Activated CD8-positive, alpha-beta T cell treated with anti-CD3 and anti-CD28 coated beads, Interleukin-2, amount 10 ng/mL, durations not matched to agents 7 days and 5 days (primary cell): ENCODE results near the gene BRWD1. TPM values are rescaled to one million over a fixed set of nuclear protein-coding genes. Genes with fewer than 3 reads are reported as not detected.

Experiments used
- ATAC-seq: fragments of 150-1000 bp; cut with Tn5 transposase; one replicate; pipeline ENCODE4 v1.10.0; 2021; ENCODE audit warnings: moderate library complexity
- CTCF ChIA-PET: fragments of 350-600 bp; sonication (Branson Sonifier 250); formaldehyde crosslinking; loops from one replicate; lab custom pipeline; 2021; ENCODE audit warnings: antibody characterized with exemption; lab: Charles Lee
- POLR2A ChIA-PET: fragments of 350-600 bp; sonication (Branson Sonifier 250); formaldehyde crosslinking; loops from one replicate; lab custom pipeline; 2021; ENCODE audit warnings: antibody characterized with exemption; lab: Charles Lee
- DNase-seq: peaks from one replicate; pipeline ENCODE4 v3.0.0-alpha.2; 2020
- H3K27ac Mint-ChIP-seq: one replicate; pipeline ENCODE4 v1.8.0; 2021; ENCODE audit warnings: mild to moderate bottlenecking, mixed read lengths
- H3K27me3 Mint-ChIP-seq: one replicate; pipeline ENCODE4 v1.8.0; 2021; ENCODE audit warnings: low read depth, mixed read lengths
- H3K36me3 Mint-ChIP-seq: one replicate; pipeline ENCODE4 v1.8.0; 2021; ENCODE audit warnings: low read depth, mixed read lengths
- H3K4me1 Mint-ChIP-seq: one replicate; pipeline ENCODE4 v1.8.0; 2021; ENCODE audit warnings: low read depth, mixed read lengths
- H3K4me3 Mint-ChIP-seq: one replicate; pipeline ENCODE4 v1.8.0; 2021; ENCODE audit warnings: mild to moderate bottlenecking, mixed read lengths
- H3K9me3 Mint-ChIP-seq: one replicate; pipeline ENCODE4 v1.8.0; 2022; ENCODE audit warnings: mixed read lengths; ENCODE audit not compliant: insufficient read depth
- total RNA-seq, 2 experiments: library from RNA; stranded (reverse); gene quantifications; one replicate each; pipeline ENCODE4 v1.2.3, GENCODE V29; 2021

The BRWD1 gene
- total RNA-seq, 2 experiments from 2014 or later, result 31.9 to 36.0 TPM

GRCh38 chr21:39193380-39193779 is 120.1 kb downstream of the BRWD1 start:
- Mint-ChIP-seq H3K4me3 (no peak overlapping the region), H3K27me3 (no peaks in the 10 kb centered on the region), H3K27ac (no peak overlapping the region), H3K9me3 (no peaks in the 10 kb centered on the region), H3K36me3 (peaks cover 53% of the 10 kb centered on the region), H3K4me1 (peaks cover 26% of the 10 kb centered on the region)
- ChIA-PET CTCF (no interaction called here), POLR2A (no interaction called here)
- ATAC-seq (no peak), DNase-seq (no peak)

GRCh38 chr21:39189857-39190604 is 123.4 kb downstream of the BRWD1 start:
- no peak overlapping the region for H3K27ac Mint-ChIP-seq
- ATAC-seq (no peak), DNase-seq (no peak)
- peaks cover 27% of the 10 kb centered on the region for H3K36me3 Mint-ChIP-seq
- no peaks in the 10 kb centered on the region for H3K27me3 Mint-ChIP-seq
- peaks cover 13% of the 10 kb centered on the region for H3K4me1 Mint-ChIP-seq
- ChIA-PET CTCF (interaction anchor here (1.5 kb wide), 1 partner anchor 10 kb away, joined by 4 read pairs; no protein-coding TSS in a partner anchor), POLR2A (interaction anchor here (0.8 kb wide), 1 partner anchor 8 kb away, joined by 3 read pairs; no protein-coding TSS in a partner anchor)
- H3K9me3 Mint-ChIP-seq, result no peaks in the 10 kb centered on the region
- H3K4me3 Mint-ChIP-seq, result no peak overlapping the region

GRCh38 chr21:39188521-39189139 is 124.8 kb downstream of the BRWD1 start:
- H3K27ac Mint-ChIP-seq, result no peak overlapping the region
- no peaks in the 10 kb centered on the region for H3K27me3 Mint-ChIP-seq
- DNase-seq (no peak), ATAC-seq (no peak)
- POLR2A ChIA-PET, result no interaction called here
- H3K36me3 Mint-ChIP-seq, result peaks cover 19% of the 10 kb centered on the region
- no peaks in the 10 kb centered on the region for H3K9me3 Mint-ChIP-seq
- CTCF ChIA-PET, result interaction anchor here (1.5 kb wide), 1 partner anchor 11 kb away, joined by 4 read pairs; no protein-coding TSS in a partner anchor
- H3K4me1 Mint-ChIP-seq, result peaks cover 22% of the 10 kb centered on the region
- H3K4me3 Mint-ChIP-seq, result no peak overlapping the region

GRCh38 chr21:39187141-39187540 is 126.3 kb downstream of the BRWD1 start:
- peaks cover 25% of the 10 kb centered on the region for H3K4me1 Mint-ChIP-seq
- ChIA-PET POLR2A (no interaction called here), CTCF (interaction anchor here (1.6 kb wide), 1 partner anchor 10 kb away, joined by 5 read pairs; no protein-coding TSS in a partner anchor)
- H3K27me3 Mint-ChIP-seq, result no peaks in the 10 kb centered on the region
- no peak overlapping the region for H3K4me3 Mint-ChIP-seq
- no peak for ATAC-seq
- H3K27ac Mint-ChIP-seq, result no peak overlapping the region
- no peak for DNase-seq
- H3K9me3 Mint-ChIP-seq, result no peaks in the 10 kb centered on the region
- peaks cover 19% of the 10 kb centered on the region for H3K36me3 Mint-ChIP-seq

GRCh38 chr21:39186676-39187075 is 126.8 kb downstream of the BRWD1 start:
- Mint-ChIP-seq H3K9me3 (no peaks in the 10 kb centered on the region), H3K4me3 (no peak overlapping the region), H3K27ac (no peak overlapping the region), H3K27me3 (no peaks in the 10 kb centered on the region), H3K4me1 (peaks cover 29% of the 10 kb centered on the region), H3K36me3 (peaks cover 19% of the 10 kb centered on the region)
- no peak for ATAC-seq
- CTCF ChIA-PET, result interaction anchor here (1.6 kb wide), 1 partner anchor 10 kb away, joined by 5 read pairs; no protein-coding TSS in a partner anchor
- DNase-seq, result no peak
- POLR2A ChIA-PET, result interaction anchor here (1.0 kb wide), 1 partner anchor 127 kb away, joined by 6 read pairs; no protein-coding TSS in a partner anchor

GRCh38 chr21:39185157-39185556 is 128.3 kb downstream of the BRWD1 start:
- Mint-ChIP-seq H3K36me3 (peaks cover 22% of the 10 kb centered on the region), H3K9me3 (no peaks in the 10 kb centered on the region), H3K27ac (no peak overlapping the region), H3K27me3 (no peaks in the 10 kb centered on the region), H3K4me1 (peaks cover 31% of the 10 kb centered on the region), H3K4me3 (no peak overlapping the region)
- DNase-seq (no peak), ATAC-seq (no peak)
- CTCF ChIA-PET, result interaction anchor here (1.8 to 2.6 kb wide), 2 partner anchors 203 to 256 kb away, joined by 5 to 11 read pairs; no protein-coding TSS in a partner anchor
- POLR2A ChIA-PET, result interaction anchor here (2.4 to 2.6 kb wide), 2 partner anchors 128 to 163 kb away, joined by 23 to 24 read pairs; partner anchors contain the start of genes BRWD1 and HMGN1

- ATAC-seq (no peak), DNase-seq (no peak)
- Mint-ChIP-seq H3K27ac (peak overlapping the region; percentile 98), H3K4me1 (peaks cover 35% of the 10 kb centered on the region), H3K27me3 (no peaks in the 10 kb centered on the region), H3K4me3 (peak overlapping the region; percentile 97), H3K9me3 (no peaks in the 10 kb centered on the region), H3K36me3 (peaks cover 28% of the 10 kb centered on the region)
- CTCF ChIA-PET, result interaction anchor here (0.8 to 2.6 kb wide), 5 partner anchors 128 to 257 kb away, joined by 3 to 11 read pairs (median 3); a partner anchor contains a TSS
- POLR2A ChIA-PET, result interaction anchor here (0.7 to 2.6 kb wide), 8 partner anchors 16 to 203 kb away, joined by 3 to 24 read pairs (median 6); partner anchors contain the start of genes BRWD1 and HMGN1
Measured at GRCh38 chr21:39184050-39184980, 129.1 kb downstream of the BRWD1 start.

- ChIA-PET POLR2A (interaction anchor here (0.7 to 2.6 kb wide), 10 partner anchors 10 to 1620 kb away, joined by 3 to 24 read pairs (median 6); partner anchors contain the start of genes BRWD1 and HMGN1), CTCF (interaction anchor here (0.8 to 2.6 kb wide), 6 partner anchors 9 to 258 kb away, joined by 3 to 11 read pairs (median 4); a partner anchor contains a TSS)
- Mint-ChIP-seq H3K36me3 (peaks cover 30% of the 10 kb centered on the region), H3K9me3 (no peaks in the 10 kb centered on the region), H3K27ac (peak within 1 kb of the TSS; percentile 98), H3K4me3 (peak within 1 kb of the TSS; percentile 97), H3K27me3 (no peaks in the 10 kb centered on the region), H3K4me1 (peaks cover 35% of the 10 kb centered on the region)
- DNase-seq (peak; percentile 95), ATAC-seq (peak; percentile 94)
Measured at GRCh38 chr21:39183272-39184049, 130.0 kb downstream of the BRWD1 start, which contains the start of gene PSMG1. Gene PSMG1, minus strand, starts transcription at chr21:39183451. Its CDS starts 66 bp downstream, at chr21:39183385.

- POLR2A ChIA-PET, result interaction anchor here (0.7 to 2.6 kb wide), 7 partner anchors 9 to 1619 kb away, joined by 3 to 24 read pairs (median 8); partner anchors contain the start of genes BRWD1 and HMGN1
- CTCF ChIA-PET, result interaction anchor here (1.1 to 2.6 kb wide), 4 partner anchors 8 to 259 kb away, joined by 3 to 11 read pairs (median 4); no protein-coding TSS in a partner anchor
- ATAC-seq (peak; percentile 0), DNase-seq (peak; percentile 35)
- no peaks in the 10 kb centered on the region for H3K9me3 Mint-ChIP-seq
- H3K36me3 Mint-ChIP-seq, result peaks cover 34% of the 10 kb centered on the region
- peak overlapping the region; percentile 98 for H3K27ac Mint-ChIP-seq
- peaks cover 37% of the 10 kb centered on the region for H3K4me1 Mint-ChIP-seq
- H3K27me3 Mint-ChIP-seq, result no peaks in the 10 kb centered on the region
- peak overlapping the region; percentile 97 for H3K4me3 Mint-ChIP-seq
Measured at GRCh38 chr21:39182484-39183271, 130.8 kb downstream of the BRWD1 start.
